8988T (cell line): ENCODE data around the gene ACSM6.
A peak's percentile ranks its signal among the peaks of the same experiment; 100 is the strongest.
"Not testable (repeated sequence)": the region's sequence is repeated elsewhere in the genome, so short reads cannot be mapped to it uniquely, and the experiment has no call there.

ENCODE experiments used
- DNase-seq: peaks from one replicate; pipeline ENCODE4 v3.0.0; 2011

ACSM6 gene

GRCh38 chr10:95217476-95217875, 23.4 kb downstream of the ACSM6 start:
- DNase-seq: no peak

- no peak for DNase-seq
These were observed 26.5 kb downstream of the ACSM6 start for GRCh38 chr10:95220539-95220938.

GRCh38 chr10:95221124-95221523, 27.1 kb downstream of the ACSM6 start:
- no peak for DNase-seq

GRCh38 chr10:95225136-95225535, 31.1 kb downstream of the ACSM6 start:
- DNase-seq: no peak

GRCh38 chr10:95228934-95229723, 35.1 kb downstream of the ACSM6 start:
- DNase-seq: not testable (repeated sequence)

- no peak for DNase-seq
These were observed 35.9 kb downstream of the ACSM6 start for GRCh38 chr10:95229724-95230627.

GRCh38 chr10:95230677-95231586, 36.9 kb downstream of the ACSM6 start:
- DNase-seq: not testable (repeated sequence)

GRCh38 chr10:95233377-95234034, 39.5 kb downstream of the ACSM6 start:
- DNase-seq: no peak

GRCh38 chr10:95234951-95235350, 40.9 kb downstream of the ACSM6 start:
- DNase-seq: no peak

GRCh38 chr10:95235676-95236067, 41.6 kb downstream of the ACSM6 start:
- DNase-seq: no peak

GRCh38 chr10:95236068-95236903, 42.2 kb downstream of the ACSM6 start:
- no peak for DNase-seq

GRCh38 chr10:95237376-95238170, 43.5 kb downstream of the ACSM6 start:
- DNase-seq: no peak

GRCh38 chr10:95240096-95240495, 46.1 kb downstream of the ACSM6 start:
- DNase-seq: not testable (repeated sequence)

- DNase-seq: no peak
These were observed 46.8 kb downstream of the ACSM6 start for GRCh38 chr10:95240811-95241210.

- DNase-seq: no peak
These were observed 47.5 kb downstream of the ACSM6 start for GRCh38 chr10:95241533-95241932.

- peak; percentile 45 for DNase-seq
These were observed 48.7 kb downstream of the ACSM6 start for GRCh38 chr10:95242581-95243317.

- DNase-seq: no peak
These were observed 49.2 kb downstream of the ACSM6 start for GRCh38 chr10:95243318-95243617.

GRCh38 chr10:95244152-95244551, 50.1 kb downstream of the ACSM6 start:
- DNase-seq: no peak

- no peak for DNase-seq
These were observed 51.5 kb downstream of the ACSM6 start for GRCh38 chr10:95245425-95246055.
